ENCODE results near the gene DDO.

GRCh38 chr6:110440026-110440425 lies 24.7 kb upstream of the DDO start:
- no peak for TF ChIP-seq EZH2 (IDR thresholded peaks at IDR 0.05)
- TF ChIP-seq POLR2AphosphoS5 (IDR thresholded peaks at IDR 0.05; ENCODE audit: borderline replicate concordance, low read depth, low read length): no peak
- no peak for TF ChIP-seq FOXP2 (optimal IDR thresholded peaks at IDR 0.05; ENCODE audit: control extremely low read depth, extremely low read length, insufficient read depth)
